Keratinocyte (primary cell): Measurements from ENCODE around the gene SLC35E3.

ENCODE experiments used
- EZH2 ChIP-seq: IDR thresholded peaks from one replicate; pipeline ENCODE4 v1.6.1; 2012; ENCODE audit warnings: inconsistent platforms, mild to moderate bottlenecking, low read length, moderate library complexity
- TF ChIP-seq, protein P1 (sequence below), 3 experiments: IDR thresholded peaks in 1 of 3; conservative IDR thresholded peaks in 1 of 3; optimal IDR thresholded peaks in 1 of 3; 2 replicates in 2 of 3; 3 replicates in 1 of 3; pipeline versions ENCODE3 to v1.5.1; 2011; ENCODE audit warnings: low read length in 3 of 3, mild to moderate bottlenecking in 3 of 3, moderate library complexity in 2 of 3, control low read depth in 1 of 3, inconsistent platforms in 1 of 3; ENCODE audit not compliant: insufficient read depth in 2 of 3; ENCODE audit errors: extremely low read depth in 1 of 3

DNA sequence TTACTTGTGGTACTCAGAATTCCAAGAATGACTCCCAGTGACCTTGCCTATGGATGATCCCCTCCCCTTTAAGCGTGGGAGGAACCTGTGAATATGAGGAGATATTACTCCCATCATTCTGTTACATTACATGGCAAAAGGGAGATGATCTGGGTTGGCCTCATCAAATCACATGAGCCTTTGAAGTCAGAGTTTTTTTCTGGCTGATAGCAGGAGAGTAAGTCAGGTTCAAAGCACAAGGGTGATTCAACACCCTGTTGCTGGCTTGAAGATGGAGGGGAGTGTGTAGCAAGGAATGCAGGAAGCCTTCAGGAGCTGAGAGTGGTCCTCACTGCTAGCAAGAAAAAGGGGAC, 52.9 kb downstream of the SLC35E3 start:
- TF ChIP-seq, protein P1, sequence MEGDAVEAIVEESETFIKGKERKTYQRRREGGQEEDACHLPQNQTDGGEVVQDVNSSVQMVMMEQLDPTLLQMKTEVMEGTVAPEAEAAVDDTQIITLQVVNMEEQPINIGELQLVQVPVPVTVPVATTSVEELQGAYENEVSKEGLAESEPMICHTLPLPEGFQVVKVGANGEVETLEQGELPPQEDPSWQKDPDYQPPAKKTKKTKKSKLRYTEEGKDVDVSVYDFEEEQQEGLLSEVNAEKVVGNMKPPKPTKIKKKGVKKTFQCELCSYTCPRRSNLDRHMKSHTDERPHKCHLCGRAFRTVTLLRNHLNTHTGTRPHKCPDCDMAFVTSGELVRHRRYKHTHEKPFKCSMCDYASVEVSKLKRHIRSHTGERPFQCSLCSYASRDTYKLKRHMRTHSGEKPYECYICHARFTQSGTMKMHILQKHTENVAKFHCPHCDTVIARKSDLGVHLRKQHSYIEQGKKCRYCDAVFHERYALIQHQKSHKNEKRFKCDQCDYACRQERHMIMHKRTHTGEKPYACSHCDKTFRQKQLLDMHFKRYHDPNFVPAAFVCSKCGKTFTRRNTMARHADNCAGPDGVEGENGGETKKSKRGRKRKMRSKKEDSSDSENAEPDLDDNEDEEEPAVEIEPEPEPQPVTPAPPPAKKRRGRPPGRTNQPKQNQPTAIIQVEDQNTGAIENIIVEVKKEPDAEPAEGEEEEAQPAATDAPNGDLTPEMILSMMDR (optimal IDR thresholded peaks at IDR 0.05 in 1 of 3, IDR thresholded peaks at IDR 0.05 in 1 of 3, conservative IDR thresholded peaks at IDR 0.05 in 1 of 3; ENCODE audit: extremely low read depth in 1 of 3, insufficient read depth in 2 of 3, low read length in 3 of 3), result no peak
- no peak for TF ChIP-seq EZH2
